Brain microvascular endothelial cell (primary cell): ENCODE results near the gene AASDHPPT.

Experiments
- DNase-seq: peaks from one replicate; pipeline ENCODE4 v3.0.0-alpha.2; 2020
- H3K27ac ChIP-seq: fragments of 250-450 bp; sonication (Bioruptor Pico); 2 replicates; pipeline ENCODE4 v1.5.1; 2020; ENCODE audit warnings: mild to moderate bottlenecking, moderate library complexity
- H3K27me3 ChIP-seq: fragments of 250-450 bp; sonication (Bioruptor Pico); replicated peaks from 2 replicates; pipeline ENCODE4 v1.5.1; 2020; ENCODE audit warnings: mild to moderate bottlenecking
- H3K36me3 ChIP-seq: fragments of 250-450 bp; sonication (Bioruptor Pico); replicated peaks from 2 replicates; pipeline ENCODE4 v1.5.1; 2020; ENCODE audit warnings: mild to moderate bottlenecking
- H3K4me3 ChIP-seq: 2 replicates; pipeline ENCODE4 v1.5.1; 2011; ENCODE audit warnings: low read depth, mild to moderate bottlenecking, control low read depth, low read length, moderate library complexity
- CTCF ChIP-seq: IDR thresholded peaks from 2 replicates; pipeline ENCODE4 v1.5.1; 2011; ENCODE audit warnings: low read depth, mild to moderate bottlenecking, moderate library complexity, low read length, control low read depth, inconsistent platforms; ENCODE audit errors: missing control alignments
- in situ Hi-C: cut with HindIII; loops from 2 replicates; pipeline ENCODE4 v1.10.0; 2017; ENCODE audit warnings: low sequenced_read_pairs, low pct_ligation_motif_present

Gene AASDHPPT

DNA sequence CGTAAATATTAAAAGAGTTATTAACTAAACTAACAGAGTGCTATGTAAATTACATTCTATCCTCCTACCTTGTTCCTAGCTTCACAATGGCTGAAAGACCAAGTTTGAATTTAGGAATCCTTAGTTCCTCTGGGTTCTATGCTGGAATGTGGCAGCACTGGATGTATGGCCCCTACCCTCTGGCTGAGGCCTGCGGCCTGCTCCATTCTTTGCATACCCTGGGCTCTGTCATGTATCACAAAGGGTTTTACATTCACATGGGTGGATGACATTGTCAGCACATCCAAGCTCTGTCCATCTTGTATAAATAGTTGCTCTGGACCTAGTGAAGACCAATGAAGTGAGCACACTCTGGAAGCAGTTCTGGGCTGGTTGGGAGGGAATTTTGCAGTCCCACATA, 54.5 kb downstream of the AASDHPPT start:
- in situ Hi-C loops = no loop called here
- no peak overlapping the region for H3K4me3 ChIP-seq
- no peaks in the 10 kb centered on the region for H3K27me3 ChIP-seq
- DNase-seq = no peak
- TF ChIP-seq CTCF = no peak
- no peaks in the 10 kb centered on the region for H3K36me3 ChIP-seq
- no peak overlapping the region for H3K27ac ChIP-seq

DNA sequence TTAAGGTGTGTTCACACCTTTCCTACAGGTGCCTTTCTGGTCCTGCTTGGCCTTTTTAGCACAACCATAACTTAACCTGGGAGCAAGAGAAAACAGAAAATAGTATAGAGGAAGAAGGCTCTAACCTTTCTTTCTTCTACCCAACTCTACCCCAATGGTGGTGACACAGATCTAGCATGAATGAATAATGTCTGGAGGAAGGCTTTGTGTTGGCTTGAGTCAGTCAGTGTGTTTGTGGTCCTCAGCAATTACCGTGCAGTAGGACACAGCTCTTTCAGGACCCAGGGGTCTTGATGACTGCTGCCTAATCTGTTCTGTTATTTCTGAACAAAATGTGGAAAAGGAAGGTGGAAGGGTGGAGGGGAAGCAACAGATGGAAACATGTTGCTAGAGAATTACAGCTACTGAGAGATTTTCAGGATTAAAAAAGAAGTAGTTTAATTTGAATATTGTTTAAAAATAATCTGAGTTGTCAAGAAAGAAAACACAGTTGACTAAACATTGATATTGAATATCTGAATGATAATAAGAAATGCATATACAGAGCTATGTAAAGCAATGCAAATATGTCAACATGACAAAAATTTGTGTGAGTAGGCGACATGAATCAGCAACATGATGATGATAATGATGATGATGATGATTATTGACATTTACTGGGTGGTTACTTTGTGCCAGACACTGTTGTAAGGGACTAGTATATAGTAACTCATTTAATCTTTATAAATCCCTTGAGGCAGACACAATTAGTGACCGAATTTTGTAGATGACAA, 55.3 kb downstream of the AASDHPPT start:
- in situ Hi-C loops = no loop called here

GRCh38 chr11:106133529-106133928, 56.1 kb downstream of the AASDHPPT start:
- DNase-seq = no peak
- TF ChIP-seq CTCF = peak; percentile 41
- Histone ChIP-seq H3K27me3 (no peaks in the 10 kb centered on the region), H3K36me3 (no peaks in the 10 kb centered on the region), H3K4me3 (no peak overlapping the region), H3K27ac (no peak overlapping the region)
- in situ Hi-C loops = no loop called here

More for the DNA sequence above, 55.3 kb downstream of the AASDHPPT start:
- no peak for DNase-seq
- TF ChIP-seq CTCF = no peak
- Histone ChIP-seq H3K27me3 (no peaks in the 10 kb centered on the region), H3K27ac (no peak overlapping the region), H3K36me3 (no peaks in the 10 kb centered on the region), H3K4me3 (no peak overlapping the region)

GRCh38 chr11:106137061-106137460, 59.6 kb downstream of the AASDHPPT start:
- H3K4me3 ChIP-seq = no peak overlapping the region
- H3K27me3 ChIP-seq = no peaks in the 10 kb centered on the region
- H3K27ac ChIP-seq = no peak overlapping the region
- no peaks in the 10 kb centered on the region for H3K36me3 ChIP-seq
- DNase-seq = no peak
- in situ Hi-C loops = no loop called here
- TF ChIP-seq CTCF = no peak

GRCh38 chr11:106137758-106138157, 60.3 kb downstream of the AASDHPPT start:
- Histone ChIP-seq H3K4me3 (no peak overlapping the region), H3K27me3 (no peaks in the 10 kb centered on the region), H3K36me3 (no peaks in the 10 kb centered on the region), H3K27ac (no peak overlapping the region)
- DNase-seq = no peak
- in situ Hi-C loops = no loop called here
- no peak for TF ChIP-seq CTCF
